Transverse colon (tissue), 4 donors: ENCODE data around the gene SLC30A1. TPM values are rescaled to one million over a fixed set of nuclear protein-coding genes. Genes with fewer than 3 reads are reported as not detected.

Experiments
- DNase-seq: peaks from one replicate; pipeline ENCODE4 v3.0.0-alpha.2; 2019
- H3K27ac ChIP-seq, 4 donors: fragments of 200-600 bp; sonication (generic); 2 replicates each; pipeline ENCODE4 v1.5.1; 2016 to 2018; ENCODE audit warnings: inconsistent platforms in 4 of 4
- H3K27me3 ChIP-seq: fragments of 200-600 bp; sonication (generic); 2 replicates; pipeline ENCODE4 v1.5.1; 2017; ENCODE audit warnings: inconsistent platforms
- H3K36me3 ChIP-seq, 4 donors: fragments of 200-600 bp; sonication (generic); 2 replicates each; pipeline ENCODE4 v1.5.1; 2017 to 2019; ENCODE audit warnings: inconsistent platforms in 4 of 4
- H3K4me1 ChIP-seq, 4 donors: fragments of 200-600 bp; sonication (generic); 2 replicates each; pipeline ENCODE4 v1.5.1; 2017 to 2020; ENCODE audit warnings: inconsistent platforms in 4 of 4
- H3K4me3 ChIP-seq, 4 donors: fragments of 200-600 bp; sonication (generic); 1 replicate in 1 of 4; 2 replicates in 3 of 4; pipeline versions ENCODE4 v1.5.1 to v1.6.1; 2017 to 2019; ENCODE audit warnings: inconsistent platforms in 4 of 4
- H3K9me3 ChIP-seq, 2 donors: fragments of 200-600 bp; sonication (generic); 2 replicates each; pipeline ENCODE4 v1.5.1; 2017 to 2019; ENCODE audit warnings: inconsistent platforms in 2 of 2
- EP300 ChIP-seq: sonication (generic); formaldehyde crosslinking; IDR thresholded peaks from one replicate; pipeline ENCODE4 v1.6.1; 2017; ENCODE audit warnings: antibody characterized with exemption, low read depth
- POLR2A ChIP-seq: fragments of 450-650 bp; IDR thresholded peaks from one replicate; pipeline ENCODE4 v1.6.1; 2016; ENCODE audit warnings: antibody characterized with exemption, mild to moderate bottlenecking, moderate library complexity
- POLR2AphosphoS5 ChIP-seq, 3 donors: sonication (generic); formaldehyde crosslinking; IDR thresholded peaks; one replicate each; pipeline ENCODE4 v1.6.1; 2016; ENCODE audit warnings: antibody characterized with exemption in 3 of 3
- WGBS, 2 donors: methylation state at CpG; one replicate each; pipeline ENCODE4 v1.1.5; 2018; ENCODE audit warnings: low coverage in 1 of 2; 5-methylcytosine and 5-hydroxymethylcytosine counted together
- in situ Hi-C, 4 donors: fragments of 200-750 bp; cut with MboI; loops; one replicate each; pipeline versions ENCODE4 v1.15.0 to v1.15.1; 2017; ENCODE audit warnings: low sequenced_read_pairs in 3 of 4, low pct_ligation_motif_present in 1 of 4, low pct_unique_long_range_greater_than_20kb in 1 of 4
- intact Hi-C: fragments of 100-400 bp; cut with DNase I; formaldehyde crosslinking; loops from one replicate; pipeline ENCODE4 v1.15.1; 2023; ENCODE audit warnings: low total_unique reads
- total RNA-seq, 4 donors: library from RNA; depleted of rRNA; stranded (reverse); fragments of >200 nt; gene quantifications; one replicate each; pipeline ENCODE4 v1.1.0, GENCODE V29; 2016
- TF ChIP-seq, protein P1 (sequence below), 5 experiments: fragments of 200-600 bp in 3 of 5; fragments of 450-650 bp in 2 of 5; sonication (generic) in 3 of 5; IDR thresholded peaks; 1 replicate in 2 of 5; 2 replicates in 3 of 5; pipeline ENCODE4 v1.5.1; 2016 to 2017; ENCODE audit warnings: antibody characterized with exemption in 5 of 5, inconsistent platforms in 3 of 5, mild to moderate bottlenecking in 2 of 5, moderate library complexity in 1 of 5

The SLC30A1 gene
- total RNA-seq, 4 donors from 2014 or later: 14.5 to 42.3 (median 26.0) TPM

DNA sequence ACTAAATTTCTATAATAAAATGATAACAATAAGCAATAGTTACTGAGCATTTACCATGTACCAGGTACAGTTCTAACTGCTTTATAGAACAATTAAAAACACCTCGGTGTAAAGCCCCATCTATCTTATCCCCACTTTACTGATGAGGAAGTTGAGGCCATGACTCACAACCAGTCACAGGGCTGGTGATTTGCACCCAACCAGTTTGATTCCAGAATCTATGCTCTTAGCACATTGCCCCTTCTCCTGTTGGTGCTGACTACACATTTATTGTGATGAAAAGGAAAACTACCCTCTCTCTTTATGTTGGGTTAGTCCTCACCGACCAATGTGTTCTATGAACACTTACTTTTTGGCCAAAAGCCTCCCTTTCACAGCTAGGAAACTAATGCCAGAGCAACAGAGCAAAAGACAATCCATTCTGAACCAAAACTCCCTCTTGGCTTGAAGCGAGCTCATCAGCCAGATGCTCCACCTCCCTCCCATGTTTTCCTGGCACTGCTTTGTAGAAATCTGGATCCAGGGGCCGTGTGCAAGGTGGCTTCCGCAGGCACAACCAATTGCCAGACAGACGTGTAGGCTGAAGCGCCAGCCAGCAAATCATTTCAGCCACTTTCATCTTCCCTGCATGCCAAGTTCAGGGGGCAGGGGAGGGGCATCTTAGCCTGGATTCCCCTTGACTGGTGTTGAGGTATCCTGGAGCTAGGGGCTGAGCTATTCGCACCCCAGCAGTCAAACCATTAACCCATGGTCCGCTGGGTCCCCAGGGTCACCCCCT, 32.0 kb upstream of the SLC30A1 start:
- no peaks in the 10 kb centered on the region for H3K9me3 ChIP-seq
- WGBS, 2 donors: 34 to 38% methylated on average over 7 to 9 of the region's 9 CpGs
- no peaks in the 10 kb centered on the region for H3K36me3 ChIP-seq
- no peak for DNase-seq
- in situ Hi-C loops (no loop called here), intact Hi-C loops (no loop called here)
- no peak overlapping the region for H3K4me3 ChIP-seq
- H3K27ac ChIP-seq: peak overlapping the region in 1 of 4 donors; percentile 11
- H3K27me3 ChIP-seq: no peaks in the 10 kb centered on the region
- peaks cover 0 to 29% (median 7%) of the 10 kb centered on the region in 4 donors for H3K4me1 ChIP-seq
- TF ChIP-seq POLR2A (no peak), EP300 (no peak), POLR2AphosphoS5 (IDR thresholded peaks at IDR 0.05) (no peak)
- TF ChIP-seq, protein P1, sequence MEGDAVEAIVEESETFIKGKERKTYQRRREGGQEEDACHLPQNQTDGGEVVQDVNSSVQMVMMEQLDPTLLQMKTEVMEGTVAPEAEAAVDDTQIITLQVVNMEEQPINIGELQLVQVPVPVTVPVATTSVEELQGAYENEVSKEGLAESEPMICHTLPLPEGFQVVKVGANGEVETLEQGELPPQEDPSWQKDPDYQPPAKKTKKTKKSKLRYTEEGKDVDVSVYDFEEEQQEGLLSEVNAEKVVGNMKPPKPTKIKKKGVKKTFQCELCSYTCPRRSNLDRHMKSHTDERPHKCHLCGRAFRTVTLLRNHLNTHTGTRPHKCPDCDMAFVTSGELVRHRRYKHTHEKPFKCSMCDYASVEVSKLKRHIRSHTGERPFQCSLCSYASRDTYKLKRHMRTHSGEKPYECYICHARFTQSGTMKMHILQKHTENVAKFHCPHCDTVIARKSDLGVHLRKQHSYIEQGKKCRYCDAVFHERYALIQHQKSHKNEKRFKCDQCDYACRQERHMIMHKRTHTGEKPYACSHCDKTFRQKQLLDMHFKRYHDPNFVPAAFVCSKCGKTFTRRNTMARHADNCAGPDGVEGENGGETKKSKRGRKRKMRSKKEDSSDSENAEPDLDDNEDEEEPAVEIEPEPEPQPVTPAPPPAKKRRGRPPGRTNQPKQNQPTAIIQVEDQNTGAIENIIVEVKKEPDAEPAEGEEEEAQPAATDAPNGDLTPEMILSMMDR (IDR thresholded peaks at IDR 0.05): no peak

DNA sequence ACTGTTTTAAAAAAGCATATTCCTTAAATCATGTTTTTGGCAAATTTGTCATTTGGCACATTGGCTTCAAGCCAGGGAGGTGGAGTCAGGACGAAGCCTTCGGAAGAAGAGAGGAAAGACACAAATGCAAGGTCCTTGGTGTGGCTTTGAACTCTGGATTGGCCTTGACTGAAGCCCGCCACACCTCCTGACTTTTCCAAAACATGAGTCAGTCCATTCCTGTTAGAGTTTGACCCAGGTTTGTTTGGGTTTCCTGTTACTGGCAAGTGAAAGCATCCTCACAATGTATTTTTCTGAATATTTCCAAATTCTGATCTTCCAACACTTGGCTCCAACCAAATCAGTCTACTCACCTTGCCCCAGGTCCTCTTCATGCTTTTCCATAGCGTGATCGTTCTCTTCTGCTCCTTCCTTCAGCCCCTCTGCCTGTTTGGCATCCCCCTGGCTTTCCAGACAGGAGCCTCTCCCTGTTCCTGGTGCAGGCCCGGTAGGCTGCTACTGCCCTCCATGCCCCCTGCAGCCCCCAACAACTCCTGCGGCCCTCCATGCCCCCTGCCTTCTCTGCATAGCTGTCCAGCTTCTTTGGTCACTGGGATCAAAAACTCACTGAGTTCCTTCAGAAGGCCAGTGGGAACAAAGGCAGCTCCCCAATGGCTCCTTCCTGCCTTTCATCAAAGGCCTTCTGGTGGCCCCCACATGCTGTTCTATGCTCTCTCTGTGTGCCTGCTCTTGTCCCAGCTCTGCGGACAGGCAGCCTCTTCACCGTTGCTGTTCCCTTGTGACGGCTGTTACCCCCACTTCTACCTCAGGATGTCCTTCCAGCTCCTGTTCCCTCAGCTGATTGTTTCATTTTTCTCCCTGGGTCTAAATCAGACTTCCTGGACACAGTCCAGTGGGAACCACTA, 30.4 kb upstream of the SLC30A1 start:
- Histone ChIP-seq H3K4me3 (no peak overlapping the region), H3K27me3 (no peaks in the 10 kb centered on the region), H3K36me3 (no peaks in the 10 kb centered on the region), H3K4me1 (peaks cover 0 to 29% (median 7%) of the 10 kb centered on the region in 4 donors), H3K9me3 (no peaks in the 10 kb centered on the region), H3K27ac (no peak overlapping the region)
- DNase-seq: no peak
- WGBS, 2 donors: 78 to 83% methylated on average over 8 to 10 of the region's 10 CpGs
- TF ChIP-seq POLR2A (no peak), EP300 (no peak), POLR2AphosphoS5 (IDR thresholded peaks at IDR 0.05) (no peak)
- TF ChIP-seq, protein P1 (IDR thresholded peaks at IDR 0.05): no peak
- intact Hi-C loops (no loop called here), in situ Hi-C loops (no loop called here)

DNA sequence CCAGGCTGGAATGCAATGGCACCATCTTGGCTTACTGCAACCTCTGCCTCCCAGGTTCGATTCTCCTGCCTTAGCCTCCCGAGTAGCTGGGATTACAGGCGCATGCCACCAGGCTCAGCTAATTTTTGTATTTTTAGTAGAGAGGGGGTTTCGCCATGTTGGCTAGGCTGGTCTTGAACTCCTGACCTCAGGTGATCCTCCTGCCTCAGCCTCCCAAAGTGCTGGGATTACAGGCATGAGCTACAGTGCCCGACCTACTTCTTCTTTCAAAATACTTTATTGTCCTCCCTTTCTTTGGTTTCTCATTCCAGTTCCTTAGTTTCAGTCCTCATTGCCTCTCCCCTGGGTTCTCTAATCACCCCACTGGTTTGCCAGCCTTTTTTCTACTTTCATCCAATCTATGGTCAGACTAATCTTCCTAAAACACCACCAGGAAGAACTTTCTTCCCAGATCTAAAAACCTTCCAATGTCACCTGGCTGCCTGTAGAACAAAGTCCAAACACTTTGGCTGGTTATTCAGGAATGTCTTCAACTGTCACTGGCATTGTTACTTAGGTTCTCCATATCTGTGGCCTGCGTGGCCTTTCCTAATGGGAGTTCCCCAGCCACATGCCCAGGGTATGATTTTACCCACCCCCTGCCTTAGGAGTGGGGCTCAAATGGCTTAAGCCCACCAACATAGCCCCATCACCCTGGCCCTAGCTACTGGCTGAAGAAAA, 29.0 kb upstream of the SLC30A1 start:
- in situ Hi-C loops: no loop called here
- no peak for DNase-seq
- H3K27me3 ChIP-seq: no peaks in the 10 kb centered on the region
- no peaks in the 10 kb centered on the region for H3K36me3 ChIP-seq
- WGBS, 2 donors: 66 to 93% methylated on average over 2 to 6 of the region's 6 CpGs
- intact Hi-C loops: no loop called here
- TF ChIP-seq EP300 (no peak), POLR2AphosphoS5 (IDR thresholded peaks at IDR 0.05) (no peak), POLR2A (no peak)
- TF ChIP-seq, protein P1 (IDR thresholded peaks at IDR 0.05): no peak
- H3K4me3 ChIP-seq: no peak overlapping the region
- peaks cover 0 to 16% (median 0%) of the 10 kb centered on the region in 4 donors for H3K4me1 ChIP-seq
- H3K9me3 ChIP-seq: no peaks in the 10 kb centered on the region
- peak overlapping the region in 1 of 4 donors; percentile 42 for H3K27ac ChIP-seq
